GM23338 (cell line): ENCODE measurements around the gene EFCAB8. TPM values are rescaled to one million over a fixed set of nuclear protein-coding genes. Genes with fewer than 3 reads are reported as not detected.

Experiments
- ATAC-seq: fragments of 200-7000 bp; cut with Tn5 transposase; 3 replicates; pipeline ENCODE4 v1.9.1; 2020
- DNase-seq: peaks from one replicate; pipeline ENCODE4 v3.0.0-alpha.2; 2015; ENCODE audit warnings: low spot score
- H2AFZ ChIP-seq: fragments of 200-600 bp; sonication (generic); 2 replicates; pipeline ENCODE4 v1.8.0; 2016; ENCODE audit warnings: antibody characterized with exemption, mild to moderate bottlenecking, moderate library complexity
- H3F3A ChIP-seq: fragments of 200-600 bp; sonication (generic); replicated peaks from 2 replicates; pipeline ENCODE4 v1.8.0; 2017; ENCODE audit warnings: antibody characterized with exemption, mixed run types, low read depth
- H3K27ac ChIP-seq: fragments of 200-600 bp; sonication (generic); 2 replicates; pipeline ENCODE4 v1.6.1; 2016; ENCODE audit warnings: low read depth
- H3K27me3 ChIP-seq: fragments of 200-600 bp; sonication (generic); 2 replicates; pipeline ENCODE4 v1.8.0; 2016; ENCODE audit warnings: mild to moderate bottlenecking, mixed run types, moderate library complexity; ENCODE audit not compliant: insufficient read depth
- H3K36me3 ChIP-seq: fragments of 200-600 bp; sonication (generic); 2 replicates; pipeline ENCODE4 v1.8.0; 2016; ENCODE audit warnings: mild to moderate bottlenecking; ENCODE audit not compliant: insufficient read depth
- H3K4me1 ChIP-seq: fragments of 200-600 bp; sonication (generic); 2 replicates; pipeline ENCODE4 v1.8.0; 2016; ENCODE audit warnings: mild to moderate bottlenecking, moderate library complexity; ENCODE audit not compliant: insufficient read depth
- H3K4me2 ChIP-seq: fragments of 200-600 bp; sonication (generic); 2 replicates; pipeline ENCODE4 v1.7.1; 2017; ENCODE audit warnings: mixed run types
- H3K4me3 ChIP-seq: fragments of 200-600 bp; sonication (generic); 2 replicates; pipeline ENCODE4 v1.6.1; 2016; ENCODE audit warnings: mixed run types
- H3K79me2 ChIP-seq: fragments of 200-600 bp; sonication (generic); replicated peaks from 2 replicates; pipeline ENCODE4 v1.8.0; 2017; ENCODE audit warnings: mild to moderate bottlenecking; ENCODE audit not compliant: insufficient read depth
- H3K9me2 ChIP-seq: fragments of 200-600 bp; sonication (generic); 2 replicates; pipeline ENCODE4 v1.8.0; 2017; ENCODE audit not compliant: insufficient read depth
- H4K20me1 ChIP-seq: fragments of 200-600 bp; sonication (generic); replicated peaks from 2 replicates; pipeline ENCODE4 v1.8.0; 2017; ENCODE audit warnings: mild to moderate bottlenecking; ENCODE audit not compliant: insufficient read depth
- H3K27ac Mint-ChIP-seq: 2 replicates; pipeline ENCODE4 v1.8.0; 2020; ENCODE audit warnings: inconsistent platforms, mild to moderate bottlenecking, moderate library complexity, mixed read lengths
- H3K27me3 Mint-ChIP-seq: 3 replicates; pipeline ENCODE4 v1.8.0; 2022; ENCODE audit warnings: low read depth, mild to moderate bottlenecking, moderate library complexity, mixed read lengths, inconsistent platforms; ENCODE audit not compliant: insufficient read depth, poor library complexity
- H3K36me3 Mint-ChIP-seq: 3 replicates; pipeline ENCODE4 v1.8.0; 2021; ENCODE audit warnings: low read depth, mild to moderate bottlenecking, inconsistent platforms, moderate library complexity, mixed read lengths
- H3K4me1 Mint-ChIP-seq: 3 replicates; pipeline ENCODE4 v1.8.0; 2020; ENCODE audit warnings: mild to moderate bottlenecking, inconsistent platforms, mixed read lengths
- H3K4me3 Mint-ChIP-seq: 3 replicates; pipeline ENCODE4 v1.8.0; 2021; ENCODE audit warnings: moderate library complexity, mild to moderate bottlenecking, inconsistent platforms, mixed read lengths
- H3K9me3 Mint-ChIP-seq: 3 replicates; pipeline ENCODE4 v1.8.0; 2020; ENCODE audit warnings: moderate library complexity, mild to moderate bottlenecking, inconsistent platforms, mixed read lengths
- CREB1 ChIP-seq: fragments of 250-450 bp; sonication (Bioruptor Pico); IDR thresholded peaks from 2 replicates; pipeline ENCODE4 v1.5.0; 2020; ENCODE audit warnings: low read depth, mild to moderate bottlenecking, moderate library complexity
- CTCF ChIP-seq, 2 experiments: fragments of 200-600 bp in 1 of 2; sonication (generic) in 1 of 2; conservative IDR thresholded peaks; 2 replicates each; pipeline versions ENCODE4 v1.5.1 to v1.6.1; 2016 to 2017; ENCODE audit warnings: antibody characterized with exemption in 2 of 2, low read depth in 2 of 2, mild to moderate bottlenecking in 2 of 2, moderate library complexity in 1 of 2
- EZH2 ChIP-seq: fragments of 200-600 bp; sonication (generic); IDR thresholded peaks from one replicate; pipeline ENCODE4 v1.8.0; 2017; ENCODE audit warnings: antibody characterized with exemption, mild to moderate bottlenecking, low read depth; ENCODE audit not compliant: unreplicated experiment
- EZH2phosphoT487 ChIP-seq: fragments of 200-600 bp; sonication (generic); IDR thresholded peaks from one replicate; pipeline ENCODE4 v1.8.1; 2018; ENCODE audit warnings: antibody characterized with exemption; ENCODE audit not compliant: unreplicated experiment
- JUNB ChIP-seq: IDR thresholded peaks from one replicate; pipeline ENCODE4 v1.6.1; 2016; ENCODE audit warnings: antibody characterized with exemption; ENCODE audit not compliant: unreplicated experiment
- NANOG ChIP-seq: IDR thresholded peaks from 2 replicates; pipeline ENCODE4 v1.6.1; 2016; ENCODE audit warnings: antibody characterized with exemption, borderline replicate concordance
- POLR2AphosphoS5 ChIP-seq: IDR thresholded peaks from 2 replicates; pipeline ENCODE4 v1.6.1; 2016; ENCODE audit warnings: antibody characterized with exemption, low read depth
- STAT1 ChIP-seq: IDR thresholded peaks from one replicate; pipeline ENCODE4 v1.6.1; 2016; ENCODE audit warnings: antibody characterized with exemption; ENCODE audit not compliant: unreplicated experiment
- ZNF114 ChIP-seq: fragments of 250-450 bp; sonication (Bioruptor Pico); IDR thresholded peaks from 2 replicates; pipeline ENCODE4 v1.5.0; 2020; ENCODE audit warnings: mild to moderate bottlenecking, moderate library complexity
- ZNF331 ChIP-seq: fragments of 250-450 bp; sonication (Bioruptor Pico); IDR thresholded peaks from 2 replicates; pipeline ENCODE4 v1.5.0; 2020; ENCODE audit warnings: low read depth, mild to moderate bottlenecking, moderate library complexity
- ZNF462 ChIP-seq: fragments of 250-450 bp; sonication (Bioruptor Pico); IDR thresholded peaks from 2 replicates; pipeline ENCODE4 v1.5.0; 2020; ENCODE audit warnings: mild to moderate bottlenecking, moderate library complexity
- polyA plus RNA-seq: library from polyadenylated mRNA; unstranded; fragments of >200 nt; fragmentation: Nextera tagmentation; extraction: Ambion mirVana; gene quantifications from 2 replicates; pipeline ENCODE4 v1.2.1, GENCODE V29; 2016
- total RNA-seq: library from RNA; depleted of rRNA; stranded (reverse); fragments of >200 nt; shearing (Covaris generic); gene quantifications from 2 replicates; pipeline ENCODE4 v1.2.3, GENCODE V29; 2014
- TF ChIP-seq, protein P1 (sequence below): IDR thresholded peaks from 2 replicates; pipeline ENCODE4 v1.6.1; 2016; ENCODE audit warnings: antibody characterized with exemption
- TF ChIP-seq, protein P2 (sequence below): IDR thresholded peaks from one replicate; pipeline ENCODE4 v1.6.1; 2018; ENCODE audit warnings: antibody characterized with exemption; ENCODE audit not compliant: unreplicated experiment

The EFCAB8 gene
- total and polyA plus RNA-seq, 2 experiments from 2014 or later = 0.35 TPM; not detected in 1

- no peak overlapping the region for H3K27ac ChIP-seq
- no peak overlapping the region for H3K4me3 Mint-ChIP-seq
- DNase-seq = peak; percentile 13
- H3K9me2 ChIP-seq = no peaks in the 10 kb centered on the region
- peaks cover 6% of the 10 kb centered on the region for H3K4me1 Mint-ChIP-seq
- H3K4me1 ChIP-seq = peaks cover 31% of the 10 kb centered on the region
- H2AFZ ChIP-seq = peak overlapping the region; percentile 99
- H3K79me2 ChIP-seq = no peaks in the 10 kb centered on the region
- 0 out of 2 replicates have a peak, but pooled peaks cover 10% of the 10 kb centered on the region for H3F3A ChIP-seq
- H4K20me1 ChIP-seq = no peaks in the 10 kb centered on the region
- 0 out of 2 replicates have a peak overlapping the region, but pooled peaks have one; percentile 45 for H3K4me2 ChIP-seq
- TF ChIP-seq STAT1 = no peak
- no peak for TF ChIP-seq ZNF331 (CRISPR knock-in tag)
- no peak for TF ChIP-seq EZH2
- TF ChIP-seq JUNB = no peak
- TF ChIP-seq, protein P1, sequence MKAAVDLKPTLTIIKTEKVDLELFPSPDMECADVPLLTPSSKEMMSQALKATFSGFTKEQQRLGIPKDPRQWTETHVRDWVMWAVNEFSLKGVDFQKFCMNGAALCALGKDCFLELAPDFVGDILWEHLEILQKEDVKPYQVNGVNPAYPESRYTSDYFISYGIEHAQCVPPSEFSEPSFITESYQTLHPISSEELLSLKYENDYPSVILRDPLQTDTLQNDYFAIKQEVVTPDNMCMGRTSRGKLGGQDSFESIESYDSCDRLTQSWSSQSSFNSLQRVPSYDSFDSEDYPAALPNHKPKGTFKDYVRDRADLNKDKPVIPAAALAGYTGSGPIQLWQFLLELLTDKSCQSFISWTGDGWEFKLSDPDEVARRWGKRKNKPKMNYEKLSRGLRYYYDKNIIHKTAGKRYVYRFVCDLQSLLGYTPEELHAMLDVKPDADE = no peak
- no peak for TF ChIP-seq POLR2AphosphoS5
- TF ChIP-seq CTCF (conservative IDR thresholded peaks at IDR 0.05; ENCODE audit: low read depth in 2 of 2) = no peak
- TF ChIP-seq NANOG = no peak
- TF ChIP-seq ZNF114 (CRISPR knock-in tag) = no peak
- no peak for TF ChIP-seq EZH2phosphoT487
- TF ChIP-seq ZNF462 (CRISPR knock-in tag) = no peak
- TF ChIP-seq, protein P2, sequence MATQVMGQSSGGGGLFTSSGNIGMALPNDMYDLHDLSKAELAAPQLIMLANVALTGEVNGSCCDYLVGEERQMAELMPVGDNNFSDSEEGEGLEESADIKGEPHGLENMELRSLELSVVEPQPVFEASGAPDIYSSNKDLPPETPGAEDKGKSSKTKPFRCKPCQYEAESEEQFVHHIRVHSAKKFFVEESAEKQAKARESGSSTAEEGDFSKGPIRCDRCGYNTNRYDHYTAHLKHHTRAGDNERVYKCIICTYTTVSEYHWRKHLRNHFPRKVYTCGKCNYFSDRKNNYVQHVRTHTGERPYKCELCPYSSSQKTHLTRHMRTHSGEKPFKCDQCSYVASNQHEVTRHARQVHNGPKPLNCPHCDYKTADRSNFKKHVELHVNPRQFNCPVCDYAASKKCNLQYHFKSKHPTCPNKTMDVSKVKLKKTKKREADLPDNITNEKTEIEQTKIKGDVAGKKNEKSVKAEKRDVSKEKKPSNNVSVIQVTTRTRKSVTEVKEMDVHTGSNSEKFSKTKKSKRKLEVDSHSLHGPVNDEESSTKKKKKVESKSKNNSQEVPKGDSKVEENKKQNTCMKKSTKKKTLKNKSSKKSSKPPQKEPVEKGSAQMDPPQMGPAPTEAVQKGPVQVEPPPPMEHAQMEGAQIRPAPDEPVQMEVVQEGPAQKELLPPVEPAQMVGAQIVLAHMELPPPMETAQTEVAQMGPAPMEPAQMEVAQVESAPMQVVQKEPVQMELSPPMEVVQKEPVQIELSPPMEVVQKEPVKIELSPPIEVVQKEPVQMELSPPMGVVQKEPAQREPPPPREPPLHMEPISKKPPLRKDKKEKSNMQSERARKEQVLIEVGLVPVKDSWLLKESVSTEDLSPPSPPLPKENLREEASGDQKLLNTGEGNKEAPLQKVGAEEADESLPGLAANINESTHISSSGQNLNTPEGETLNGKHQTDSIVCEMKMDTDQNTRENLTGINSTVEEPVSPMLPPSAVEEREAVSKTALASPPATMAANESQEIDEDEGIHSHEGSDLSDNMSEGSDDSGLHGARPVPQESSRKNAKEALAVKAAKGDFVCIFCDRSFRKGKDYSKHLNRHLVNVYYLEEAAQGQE = no peak
- TF ChIP-seq CREB1 (CRISPR knock-in tag) = no peak
- H3K4me3 ChIP-seq = no peak overlapping the region
- 0 out of 3 replicates have a peak, but pooled peaks cover 3% of the 10 kb centered on the region for H3K36me3 Mint-ChIP-seq
- H3K27ac Mint-ChIP-seq = no peak overlapping the region
- no peaks in the 10 kb centered on the region for H3K36me3 ChIP-seq
- H3K27me3 ChIP-seq = no peaks in the 10 kb centered on the region
- H3K9me3 Mint-ChIP-seq = peaks cover 8% of the 10 kb centered on the region
- no peak; the same call in 1 of the 3 replicates for ATAC-seq
- H3K27me3 Mint-ChIP-seq = peaks cover 10% of the 10 kb centered on the region
Measured at GRCh38 chr20:32972181-32973076, 113.7 kb downstream of the EFCAB8 start.
